Measurements from ENCODE around the gene EID2B.

GRCh38 chr19:39517432-39517831 lies 15.2 kb downstream of the EID2B start:
- TF ChIP-seq, protein P1, sequence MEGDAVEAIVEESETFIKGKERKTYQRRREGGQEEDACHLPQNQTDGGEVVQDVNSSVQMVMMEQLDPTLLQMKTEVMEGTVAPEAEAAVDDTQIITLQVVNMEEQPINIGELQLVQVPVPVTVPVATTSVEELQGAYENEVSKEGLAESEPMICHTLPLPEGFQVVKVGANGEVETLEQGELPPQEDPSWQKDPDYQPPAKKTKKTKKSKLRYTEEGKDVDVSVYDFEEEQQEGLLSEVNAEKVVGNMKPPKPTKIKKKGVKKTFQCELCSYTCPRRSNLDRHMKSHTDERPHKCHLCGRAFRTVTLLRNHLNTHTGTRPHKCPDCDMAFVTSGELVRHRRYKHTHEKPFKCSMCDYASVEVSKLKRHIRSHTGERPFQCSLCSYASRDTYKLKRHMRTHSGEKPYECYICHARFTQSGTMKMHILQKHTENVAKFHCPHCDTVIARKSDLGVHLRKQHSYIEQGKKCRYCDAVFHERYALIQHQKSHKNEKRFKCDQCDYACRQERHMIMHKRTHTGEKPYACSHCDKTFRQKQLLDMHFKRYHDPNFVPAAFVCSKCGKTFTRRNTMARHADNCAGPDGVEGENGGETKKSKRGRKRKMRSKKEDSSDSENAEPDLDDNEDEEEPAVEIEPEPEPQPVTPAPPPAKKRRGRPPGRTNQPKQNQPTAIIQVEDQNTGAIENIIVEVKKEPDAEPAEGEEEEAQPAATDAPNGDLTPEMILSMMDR (IDR thresholded peaks at IDR 0.05) = no peak
- no peak for TF ChIP-seq POLR2A (IDR thresholded peaks at IDR 0.05)
